Measurements from ENCODE around the gene DMD. TPM values are rescaled to one million over a fixed set of nuclear protein-coding genes. Genes with fewer than 3 reads are reported as not detected.
A peak's percentile ranks its signal among the peaks of the same experiment; 100 is the strongest.
"Not testable (repeated sequence)": the region's sequence is repeated elsewhere in the genome, so short reads cannot be mapped to it uniquely, and the experiment has no call there.

DMD gene
- polyA plus RNA-seq, 3 donors, result 17.3 to 18.8 (median 18.0) TPM

- no peak for DNase-seq (ENCODE audit: extremely low read depth in 1 of 11, low read depth in 9 of 11, low spot score in 4 of 11)
Measured at GRCh38 chrX:32572644-32573043, 638.7 kb downstream of the DMD start.

DNA sequence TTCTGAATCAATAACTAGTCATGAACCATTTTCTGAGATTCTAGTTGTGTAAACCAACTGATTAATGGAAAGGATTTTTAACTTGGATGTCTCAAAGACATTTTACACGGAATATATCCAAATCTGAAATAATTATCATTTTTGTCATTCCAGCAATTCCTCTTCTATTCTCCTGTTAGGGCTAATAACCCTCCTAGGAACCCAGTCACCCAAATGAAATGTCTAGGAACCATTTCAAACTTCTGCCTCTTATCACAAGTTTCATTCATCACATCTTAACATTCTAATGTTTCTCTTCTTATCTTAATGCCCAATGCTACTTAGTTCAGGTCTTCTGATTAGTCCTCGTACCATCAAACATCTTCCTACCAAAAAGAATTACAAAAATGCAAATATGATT, 639.8 kb downstream of the DMD start:
- DNase-seq (ENCODE audit: extremely low read depth in 1 of 11, low read depth in 9 of 11, low spot score in 4 of 11), result no peak

GRCh38 chrX:32562261-32562660, 649.1 kb downstream of the DMD start:
- no peak for DNase-seq (ENCODE audit: extremely low read depth in 1 of 11, low read depth in 9 of 11, low spot score in 4 of 11)

GRCh38 chrX:32545101-32545500, 666.2 kb downstream of the DMD start:
- no peak for DNase-seq (ENCODE audit: extremely low read depth in 1 of 11, low read depth in 9 of 11, low spot score in 4 of 11)

- no peak for DNase-seq (ENCODE audit: extremely low read depth in 1 of 11, low read depth in 9 of 11, low spot score in 4 of 11)
Measured at GRCh38 chrX:32538554-32538953, 672.8 kb downstream of the DMD start.

GRCh38 chrX:32533848-32534247, 677.5 kb downstream of the DMD start:
- DNase-seq (ENCODE audit: extremely low read depth in 1 of 11, low read depth in 9 of 11, low spot score in 4 of 11), result no peak

GRCh38 chrX:32532262-32532661, 679.1 kb downstream of the DMD start:
- DNase-seq (ENCODE audit: extremely low read depth in 1 of 11, low read depth in 9 of 11, low spot score in 4 of 11), result no peak

- peak; percentile 4 to 39 (median 19) for DNase-seq (ENCODE audit: extremely low read depth in 1 of 11, low read depth in 9 of 11, low spot score in 4 of 11)
Measured at GRCh38 chrX:32530802-32531403, 680.4 kb downstream of the DMD start.

GRCh38 chrX:32528451-32528850, 682.9 kb downstream of the DMD start:
- not testable (repeated sequence) for DNase-seq (ENCODE audit: extremely low read depth in 1 of 11, low read depth in 9 of 11, low spot score in 4 of 11)

DNA sequence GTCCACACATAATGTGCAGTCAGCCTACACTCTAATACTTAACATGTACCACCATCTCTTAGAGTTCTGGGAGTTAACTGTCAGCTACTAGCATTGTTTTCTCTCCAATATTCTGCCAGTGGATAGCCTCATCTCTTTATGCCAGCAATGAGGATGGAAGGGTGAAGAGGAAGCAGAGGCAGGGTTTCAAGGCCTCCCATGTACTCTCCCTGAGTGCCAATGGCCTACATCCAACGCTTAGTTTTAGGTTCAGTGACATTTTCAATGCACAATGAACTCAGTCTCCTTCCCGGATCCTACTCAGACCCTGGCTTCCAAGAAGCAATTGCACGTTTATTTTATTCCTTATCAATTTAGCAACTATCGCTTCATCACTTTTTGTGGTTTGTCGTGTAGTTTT, 686.1 kb downstream of the DMD start:
- DNase-seq (ENCODE audit: extremely low read depth in 1 of 11, low read depth in 9 of 11, low spot score in 4 of 11), result no peak

DNA sequence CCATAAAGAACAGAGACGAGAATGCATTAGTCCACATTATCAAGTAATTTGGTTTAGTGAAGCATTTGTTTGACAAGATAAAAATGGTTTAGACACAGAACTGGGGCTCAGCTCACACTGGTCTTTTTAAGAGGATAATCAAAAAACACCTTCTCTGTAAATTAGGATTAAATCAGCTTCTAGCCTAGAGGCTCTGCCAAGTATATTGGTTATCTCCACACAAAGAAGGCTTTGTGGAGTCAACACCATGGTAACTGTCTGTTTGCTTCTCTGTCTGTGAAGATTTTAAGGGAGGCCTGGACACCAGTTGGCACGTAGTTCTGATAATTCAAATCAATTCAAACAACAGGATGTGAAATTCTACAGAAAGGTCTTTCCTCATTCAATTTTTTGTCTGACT, 687.0 kb downstream of the DMD start:
- DNase-seq (ENCODE audit: extremely low read depth in 1 of 11, low read depth in 9 of 11, low spot score in 4 of 11), result no peak

DNA sequence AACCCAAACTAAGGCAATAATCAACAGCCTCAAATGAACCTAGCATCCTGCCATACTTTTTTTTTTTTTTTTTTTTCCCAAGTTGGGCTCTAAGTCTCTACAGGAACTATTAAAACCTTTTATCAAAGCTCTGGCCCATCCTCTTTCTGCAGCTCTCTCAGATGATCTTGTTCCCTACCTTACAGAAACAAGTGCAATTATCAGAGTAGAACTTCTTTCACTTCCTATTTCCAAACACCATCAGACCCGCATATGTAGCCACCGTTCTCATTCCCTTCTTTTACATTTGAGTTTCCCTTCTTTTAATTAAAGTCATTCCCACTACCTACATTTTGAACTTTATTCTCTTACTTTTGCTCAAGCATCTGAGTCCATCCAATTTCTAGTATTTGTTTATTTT, 690.6 kb downstream of the DMD start:
- DNase-seq (ENCODE audit: extremely low read depth in 1 of 11, low read depth in 9 of 11, low spot score in 4 of 11), result no peak

GRCh38 chrX:32514986-32515385, 696.4 kb downstream of the DMD start:
- no peak for DNase-seq (ENCODE audit: extremely low read depth in 1 of 11, low read depth in 9 of 11, low spot score in 4 of 11)

- DNase-seq (ENCODE audit: extremely low read depth in 1 of 11, low read depth in 9 of 11, low spot score in 4 of 11), result no peak
Measured at GRCh38 chrX:32501606-32502005, 709.7 kb downstream of the DMD start.

DNA sequence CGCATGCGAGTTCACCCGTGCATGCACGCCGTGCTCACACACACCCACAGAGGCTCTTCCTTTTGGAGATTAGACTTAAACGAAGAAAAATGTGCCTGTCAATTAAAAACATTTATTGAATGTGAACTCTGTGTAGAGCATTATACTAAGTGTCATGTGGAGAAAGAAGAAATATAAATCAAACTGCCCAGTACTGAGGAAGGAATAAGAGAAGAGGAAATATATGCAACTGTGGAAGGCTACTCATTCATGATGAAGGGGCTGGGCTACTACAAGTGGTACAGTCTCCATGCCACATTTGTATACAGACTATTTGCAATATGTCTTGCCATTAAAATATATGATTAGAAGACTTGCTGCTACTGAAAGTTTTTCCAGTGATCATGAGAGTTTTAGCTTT, 714.7 kb downstream of the DMD start:
- DNase-seq (ENCODE audit: extremely low read depth in 1 of 11, low read depth in 9 of 11, low spot score in 4 of 11), result no peak

DNA sequence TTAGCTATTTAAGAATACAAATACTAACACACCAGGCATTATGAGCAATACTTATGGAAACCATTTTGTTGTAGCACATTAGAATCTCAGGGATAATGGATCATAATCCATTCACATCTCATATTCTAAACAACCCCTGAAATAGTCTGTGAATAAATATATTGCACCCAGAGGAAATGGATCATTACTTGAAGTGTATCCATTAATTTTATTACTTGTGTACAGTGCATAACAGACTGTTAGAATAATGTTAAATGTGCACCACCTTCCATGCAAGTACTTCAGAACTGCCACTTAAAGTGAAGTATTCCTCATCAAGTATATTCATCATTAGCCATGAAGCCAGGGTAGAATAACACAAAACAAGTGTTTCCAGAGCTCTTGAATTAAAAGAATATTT, 715.5 kb downstream of the DMD start:
- no peak for DNase-seq (ENCODE audit: extremely low read depth in 1 of 11, low read depth in 9 of 11, low spot score in 4 of 11)

DNA sequence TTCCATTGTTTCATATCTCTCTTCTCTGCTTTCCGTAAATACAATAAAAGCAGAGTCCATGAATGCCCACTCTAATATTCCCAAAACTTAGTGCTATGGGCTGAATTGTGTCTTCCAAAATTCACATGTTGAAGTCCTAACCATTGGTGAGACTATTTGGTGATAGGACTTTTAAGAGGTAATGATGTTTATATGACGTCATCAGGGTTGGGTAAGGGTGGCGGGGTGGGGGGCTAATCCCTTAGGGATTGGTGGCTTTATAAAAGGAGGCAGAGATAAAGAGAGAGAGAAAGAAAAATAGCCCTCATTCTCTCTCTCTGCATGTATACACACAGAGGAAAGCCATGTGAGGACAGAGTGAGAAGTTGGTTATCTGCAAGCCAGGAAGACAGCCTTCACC, 722.2 kb downstream of the DMD start:
- no peak for DNase-seq (ENCODE audit: extremely low read depth in 1 of 11, low read depth in 9 of 11, low spot score in 4 of 11)

- no peak for DNase-seq (ENCODE audit: extremely low read depth in 1 of 11, low read depth in 9 of 11, low spot score in 4 of 11)
Measured at GRCh38 chrX:32483534-32484136, 727.7 kb downstream of the DMD start.

GRCh38 chrX:32480019-32480418, 731.3 kb downstream of the DMD start:
- no peak for DNase-seq (ENCODE audit: extremely low read depth in 1 of 11, low read depth in 9 of 11, low spot score in 4 of 11)

- DNase-seq (ENCODE audit: extremely low read depth in 1 of 11, low read depth in 9 of 11, low spot score in 4 of 11), result no peak
Measured at GRCh38 chrX:32472364-32472763, 739.0 kb downstream of the DMD start.

GRCh38 chrX:32455704-32456103, 755.6 kb downstream of the DMD start:
- DNase-seq (ENCODE audit: extremely low read depth in 1 of 11, low read depth in 9 of 11, low spot score in 4 of 11), result no peak
